OCI-LY7 (cell line): Measurements from ENCODE around the gene GUCY1A2. TPM values are rescaled to one million over a fixed set of nuclear protein-coding genes. Genes with fewer than 3 reads are reported as not detected.

Source experiments
- BruUV-seq: library from RNA; stranded (reverse); fragments of 400-500 nt; replicated peaks from 2 replicates; lab custom pipeline; 2021; lab: Mats Ljungman, UMichigan
- CTCF ChIA-PET: fragments of 300-600 bp; sonication (Branson Sonifier 250); formaldehyde crosslinking; loops from one replicate; lab custom pipeline; 2022; ENCODE audit warnings: antibody characterized with exemption; ENCODE audit not compliant: unreplicated experiment; lab: Charles Lee
- POLR2A ChIA-PET: fragments of 300-600 bp; sonication (Branson Sonifier 250); formaldehyde crosslinking; loops from one replicate; lab custom pipeline; 2022; ENCODE audit warnings: antibody characterized with exemption; lab: Charles Lee
- DNase-seq: peaks from one replicate; pipeline ENCODE4 v3.0.0-alpha.2; 2015; ENCODE audit warnings: low spot score
- H2AFZ ChIP-seq: fragments of 200-600 bp; sonication (generic), shearing (Covaris generic); 2 replicates; pipeline ENCODE4 v1.6.1; 2014; ENCODE audit warnings: mild to moderate bottlenecking, antibody characterized with exemption, low read length, moderate library complexity
- H3K27ac ChIP-seq: fragments of 200-600 bp; sonication (generic); 2 replicates; pipeline ENCODE4 v1.5.1; 2014; ENCODE audit warnings: mixed run types, low read depth, mild to moderate bottlenecking, moderate library complexity, low read length, inconsistent platforms; ENCODE audit not compliant: poor library complexity, severe bottlenecking
- H3K36me3 ChIP-seq: fragments of 200-600 bp; sonication (generic); 2 replicates; pipeline ENCODE4 v1.6.1; 2014; ENCODE audit warnings: mild to moderate bottlenecking, antibody characterized with exemption, low read length, moderate library complexity, mixed read lengths; ENCODE audit not compliant: insufficient read depth
- H3K4me1 ChIP-seq: fragments of 200-600 bp; sonication (generic); 2 replicates; pipeline ENCODE4 v1.5.1; 2014; ENCODE audit warnings: mild to moderate bottlenecking, low read length; ENCODE audit not compliant: insufficient read depth, poor library complexity, severe bottlenecking
- H3K4me2 ChIP-seq: fragments of 200-600 bp; sonication (generic); 2 replicates; pipeline ENCODE4 v1.6.1; 2014; ENCODE audit warnings: mild to moderate bottlenecking, low read length
- H3K4me3 ChIP-seq: fragments of 200-600 bp; sonication (generic); 2 replicates; pipeline ENCODE4 v1.5.1; 2014; ENCODE audit warnings: mild to moderate bottlenecking, low read depth, low read length; ENCODE audit not compliant: poor library complexity, severe bottlenecking
- H3K79me2 ChIP-seq: fragments of 200-600 bp; sonication (generic); 2 replicates; pipeline ENCODE4 v1.6.1; 2016; ENCODE audit warnings: low read depth, mild to moderate bottlenecking, low read length, moderate library complexity, mixed read lengths; ENCODE audit not compliant: insufficient read depth
- H3K9me2 ChIP-seq: fragments of 200-600 bp; sonication (generic); 2 replicates; pipeline ENCODE4 v1.6.1; 2016; ENCODE audit warnings: mild to moderate bottlenecking, low read length, mixed read lengths; ENCODE audit not compliant: insufficient read depth
- H3K9me3 ChIP-seq: fragments of 200-600 bp; sonication (generic); 2 replicates; pipeline ENCODE4 v1.6.1; 2014; ENCODE audit warnings: mild to moderate bottlenecking, mixed run types, low read length, mixed read lengths
- H4K20me1 ChIP-seq: fragments of 200-600 bp; sonication (generic); 2 replicates; pipeline ENCODE4 v1.6.1; 2014; ENCODE audit warnings: mild to moderate bottlenecking, antibody characterized with exemption, low read length, moderate library complexity, mixed read lengths; ENCODE audit not compliant: insufficient read depth
- EZH2phosphoT487 ChIP-seq: fragments of 200-600 bp; sonication (generic); IDR thresholded peaks from 2 replicates; pipeline ENCODE4 v1.6.1; 2018; ENCODE audit warnings: low read depth, borderline replicate concordance, mild to moderate bottlenecking, mixed run types, antibody characterized with exemption, low read length, moderate library complexity, mixed read lengths
- intact Hi-C: fragments of 100-400 bp; cut with micrococcal nuclease; formaldehyde crosslinking; loops from one replicate; pipeline ENCODE4 v1.10.0; 2022; ENCODE audit not compliant: unreplicated experiment
- total RNA-seq, 2 experiments: library from RNA; depleted of rRNA in 1 of 2; stranded (reverse); fragments of >200 nt in 1 of 2; shearing (Covaris generic) in 1 of 2; gene quantifications; 2 replicates each; pipeline ENCODE4 v1.2.3, GENCODE V29; 2014 to 2022
- TF ChIP-seq, protein P1 (sequence below): fragments of 200-600 bp; sonication (generic); conservative IDR thresholded peaks from 2 replicates; pipeline ENCODE4 v1.5.1; 2014; ENCODE audit warnings: mild to moderate bottlenecking, antibody characterized with exemption, low read length, moderate library complexity, mixed read lengths

Gene GUCY1A2
- total RNA-seq, 2 experiments from 2014 or later: under 0.01 TPM; not detected in 1

DNA sequence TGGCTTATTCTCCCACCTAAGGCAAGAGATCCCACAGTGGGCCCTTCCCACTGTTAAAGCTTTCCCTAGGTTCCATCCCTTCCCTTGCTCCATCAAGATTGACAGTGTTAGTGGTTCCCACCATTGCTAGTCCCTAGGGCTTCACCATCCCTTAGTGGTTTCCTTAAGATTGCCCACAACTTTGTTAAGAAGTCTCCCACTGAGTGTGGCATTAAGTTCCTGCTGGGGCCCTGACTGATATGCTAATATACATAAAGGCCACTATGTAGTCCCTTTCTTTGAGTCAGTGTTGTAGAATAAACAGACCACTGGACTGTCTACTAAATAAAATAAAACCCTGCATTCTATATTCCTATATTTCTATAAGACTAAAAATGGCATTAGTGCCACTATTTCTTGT lies 176.1 kb downstream of the GUCY1A2 start:
- Histone ChIP-seq H3K27ac (no peak overlapping the region), H3K79me2 (no peaks in the 10 kb centered on the region), H3K9me3 (no peaks in the 10 kb centered on the region), H2AFZ (no peak overlapping the region), H3K36me3 (no peaks in the 10 kb centered on the region), H3K4me2 (no peak overlapping the region), H3K4me3 (no peak overlapping the region), H3K9me2 (no peaks in the 10 kb centered on the region), H3K4me1 (no peaks in the 10 kb centered on the region), H4K20me1 (no peaks in the 10 kb centered on the region)
- no peak for DNase-seq
- CTCF ChIA-PET: no interaction called here
- POLR2A ChIA-PET: no interaction called here
- no peak for TF ChIP-seq EZH2phosphoT487
- TF ChIP-seq, protein P1, sequence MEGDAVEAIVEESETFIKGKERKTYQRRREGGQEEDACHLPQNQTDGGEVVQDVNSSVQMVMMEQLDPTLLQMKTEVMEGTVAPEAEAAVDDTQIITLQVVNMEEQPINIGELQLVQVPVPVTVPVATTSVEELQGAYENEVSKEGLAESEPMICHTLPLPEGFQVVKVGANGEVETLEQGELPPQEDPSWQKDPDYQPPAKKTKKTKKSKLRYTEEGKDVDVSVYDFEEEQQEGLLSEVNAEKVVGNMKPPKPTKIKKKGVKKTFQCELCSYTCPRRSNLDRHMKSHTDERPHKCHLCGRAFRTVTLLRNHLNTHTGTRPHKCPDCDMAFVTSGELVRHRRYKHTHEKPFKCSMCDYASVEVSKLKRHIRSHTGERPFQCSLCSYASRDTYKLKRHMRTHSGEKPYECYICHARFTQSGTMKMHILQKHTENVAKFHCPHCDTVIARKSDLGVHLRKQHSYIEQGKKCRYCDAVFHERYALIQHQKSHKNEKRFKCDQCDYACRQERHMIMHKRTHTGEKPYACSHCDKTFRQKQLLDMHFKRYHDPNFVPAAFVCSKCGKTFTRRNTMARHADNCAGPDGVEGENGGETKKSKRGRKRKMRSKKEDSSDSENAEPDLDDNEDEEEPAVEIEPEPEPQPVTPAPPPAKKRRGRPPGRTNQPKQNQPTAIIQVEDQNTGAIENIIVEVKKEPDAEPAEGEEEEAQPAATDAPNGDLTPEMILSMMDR: no peak
- no TSS peak for BruUV-seq
- intact Hi-C loops: no loop called here

DNA sequence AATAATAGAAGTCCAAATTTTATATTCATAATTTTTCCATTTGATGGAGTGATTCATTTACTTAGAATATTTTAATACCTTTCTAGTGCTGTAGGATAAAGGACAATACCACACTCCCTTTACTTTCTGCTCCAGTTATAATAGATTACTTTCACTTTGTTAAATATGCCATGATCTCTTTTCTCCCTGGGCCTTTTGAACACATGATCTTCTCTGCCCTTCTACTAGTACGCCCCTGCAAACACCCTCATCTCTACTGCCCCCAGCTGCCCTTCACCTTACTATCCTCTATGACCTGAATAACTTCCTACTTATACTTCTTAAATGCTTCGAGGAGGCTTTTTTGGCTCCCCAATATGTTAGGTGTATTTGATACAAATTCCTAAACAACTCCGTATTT lies 177.3 kb downstream of the GUCY1A2 start:
- no peak overlapping the region for H3K27ac ChIP-seq
- H3K36me3 ChIP-seq: no peaks in the 10 kb centered on the region
- H2AFZ ChIP-seq: no peak overlapping the region
- no peak overlapping the region for H3K4me2 ChIP-seq
- H3K4me3 ChIP-seq: no peak overlapping the region
- POLR2A ChIA-PET: no interaction called here
- no peaks in the 10 kb centered on the region for H3K79me2 ChIP-seq
- no peaks in the 10 kb centered on the region for H4K20me1 ChIP-seq
- no TSS peak for BruUV-seq
- CTCF ChIA-PET: no interaction called here
- no peak for DNase-seq
- intact Hi-C loops: no loop called here
- H3K9me2 ChIP-seq: no peaks in the 10 kb centered on the region
- TF ChIP-seq EZH2phosphoT487: no peak
- TF ChIP-seq, protein P1: no peak
- no peaks in the 10 kb centered on the region for H3K9me3 ChIP-seq
- H3K4me1 ChIP-seq: no peaks in the 10 kb centered on the region

- no peak for DNase-seq
- CTCF ChIA-PET: no interaction called here
- TF ChIP-seq EZH2phosphoT487: no peak
- TF ChIP-seq, protein P1: no peak
- Histone ChIP-seq H3K4me2 (no peak overlapping the region), H3K27ac (no peak overlapping the region), H3K79me2 (no peaks in the 10 kb centered on the region), H4K20me1 (no peaks in the 10 kb centered on the region), H2AFZ (no peak overlapping the region), H3K9me3 (no peaks in the 10 kb centered on the region), H3K9me2 (no peaks in the 10 kb centered on the region), H3K4me1 (no peaks in the 10 kb centered on the region), H3K36me3 (no peaks in the 10 kb centered on the region), H3K4me3 (no peak overlapping the region)
- BruUV-seq: no TSS peak
- intact Hi-C loops: no loop called here
- POLR2A ChIA-PET: no interaction called here
Observed at GRCh38 chr11:106840146-106840545, 178.1 kb downstream of the GUCY1A2 start.
